Upper lobe of right lung (tissue), 1 donor: ENCODE data around the gene MEGF9. TPM values are rescaled to one million over a fixed set of nuclear protein-coding genes. Genes with fewer than 3 reads are reported as not detected.

ENCODE experiments used
- ATAC-seq: fragments of 200-7000 bp; cut with Tn5 transposase; one replicate; pipeline ENCODE4 v1.9.1; 2020; ENCODE audit warnings: mild to moderate bottlenecking, moderate library complexity
- DNase-seq: peaks from one replicate; pipeline ENCODE4 v3.0.0-alpha.2; 2020
- H3K27ac ChIP-seq: fragments of 200-600 bp; one replicate; pipeline ENCODE4 v1.8.0; 2022
- H3K27me3 ChIP-seq: fragments of 200-600 bp; one replicate; pipeline ENCODE4 v1.8.0; 2022; ENCODE audit warnings: mild to moderate bottlenecking
- H3K36me3 ChIP-seq: fragments of 200-600 bp; one replicate; pipeline ENCODE4 v1.8.0; 2022
- H3K4me1 ChIP-seq: fragments of 200-600 bp; one replicate; pipeline ENCODE4 v1.8.0; 2022
- H3K4me3 ChIP-seq: fragments of 200-600 bp; one replicate; pipeline ENCODE4 v1.8.0; 2022; ENCODE audit warnings: mild to moderate bottlenecking
- H3K9me3 ChIP-seq: fragments of 200-600 bp; one replicate; pipeline ENCODE4 v1.8.0; 2022
- CTCF ChIP-seq: fragments of 200-600 bp; IDR thresholded peaks from one replicate; pipeline ENCODE4 v1.8.0; 2022; ENCODE audit warnings: antibody characterized with exemption
- intact Hi-C: fragments of 100-400 bp; cut with DNase I; formaldehyde crosslinking; loops from one replicate; pipeline ENCODE4 v1.11.0; 2022
- total RNA-seq: library from RNA; stranded (reverse); fragmentation: NEBNext Ultra II Directional; extraction: Animal tissue kit (Norgen Biotek cat#: 25700); gene quantifications from one replicate; pipeline ENCODE4 v1.2.1, GENCODE V29; 2021
- donor health status: DM: no; HTN: yes; CAD: no; lungs with severe emphysema.

Gene MEGF9
- total RNA-seq, 1 donor from 2014 or later, result 92.9 TPM

GRCh38 chr9:120580051-120580896 lies 134.0 kb downstream of the MEGF9 start, which contains the start of gene CDK5RAP2:
CDK5RAP2 (minus strand) TSS chr9:120580167; CDS start chr9:120579978, 189 bp downstream.
- DNase-seq (peak; percentile 97), ATAC-seq (peak; percentile 99)
- Histone ChIP-seq H3K36me3 (no peaks in the 10 kb centered on the region), H3K9me3 (no peaks in the 10 kb centered on the region), H3K27me3 (no peaks in the 10 kb centered on the region), H3K27ac (peak within 1 kb of the TSS; percentile 80), H3K4me1 (peaks cover 13% of the 10 kb centered on the region), H3K4me3 (peak within 1 kb of the TSS; percentile 91)
- intact Hi-C loops, result no loop called here
- TF ChIP-seq CTCF, result no peak

GRCh38 chr9:120579139-120580050 lies 134.9 kb downstream of the MEGF9 start:
- no peak for TF ChIP-seq CTCF
- intact Hi-C loops, result no loop called here
- no peaks in the 10 kb centered on the region for H3K9me3 ChIP-seq
- H3K27ac ChIP-seq, result peak overlapping the region; percentile 80
- no peaks in the 10 kb centered on the region for H3K36me3 ChIP-seq
- peak overlapping the region; percentile 91 for H3K4me3 ChIP-seq
- DNase-seq (no peak), ATAC-seq (peak; percentile 62)
- H3K4me1 ChIP-seq, result peaks cover 13% of the 10 kb centered on the region
- no peaks in the 10 kb centered on the region for H3K27me3 ChIP-seq

- ATAC-seq (no peak), DNase-seq (no peak)
- Histone ChIP-seq H3K4me3 (no peak overlapping the region), H3K4me1 (peaks cover 28% of the 10 kb centered on the region), H3K27me3 (no peaks in the 10 kb centered on the region), H3K9me3 (no peaks in the 10 kb centered on the region), H3K36me3 (peaks cover 22% of the 10 kb centered on the region), H3K27ac (no peak overlapping the region)
- TF ChIP-seq CTCF, result no peak
- intact Hi-C loops, result no loop called here
Measured at GRCh38 chr9:120574473-120574872, 139.8 kb downstream of the MEGF9 start.

GRCh38 chr9:120572472-120572871 lies 141.8 kb downstream of the MEGF9 start:
- H3K9me3 ChIP-seq, result no peaks in the 10 kb centered on the region
- no peak for ATAC-seq
- intact Hi-C loops, result no loop called here
- peaks cover 42% of the 10 kb centered on the region for H3K36me3 ChIP-seq
- H3K4me3 ChIP-seq, result no peak overlapping the region
- no peak for TF ChIP-seq CTCF
- no peak overlapping the region for H3K27ac ChIP-seq
- H3K4me1 ChIP-seq, result peaks cover 16% of the 10 kb centered on the region
- DNase-seq, result no peak
- H3K27me3 ChIP-seq, result no peaks in the 10 kb centered on the region

- H3K27me3 ChIP-seq, result no peaks in the 10 kb centered on the region
- H3K9me3 ChIP-seq, result no peaks in the 10 kb centered on the region
- H3K4me1 ChIP-seq, result peaks cover 16% of the 10 kb centered on the region
- DNase-seq (peak; percentile 69), ATAC-seq (peak; percentile 84)
- H3K4me3 ChIP-seq, result no peak overlapping the region
- H3K36me3 ChIP-seq, result peaks cover 48% of the 10 kb centered on the region
- peak overlapping the region; percentile 7 for H3K27ac ChIP-seq
- intact Hi-C loops, result no loop called here
- TF ChIP-seq CTCF, result no peak
Measured at GRCh38 chr9:120571443-120572257, 142.6 kb downstream of the MEGF9 start.
